Calu3 (cell line): ENCODE results near the gene SFXN1. TPM values are rescaled to one million over a fixed set of nuclear protein-coding genes. Genes with fewer than 3 reads are reported as not detected.
A peak's percentile ranks its signal among the peaks of the same experiment; 100 is the strongest.

Experiments
- BruUV-seq: library from RNA; stranded (reverse); fragments of 400-500 nt; replicated peaks from 2 replicates; lab custom pipeline; 2021; lab: Mats Ljungman, UMichigan
- CTCF ChIA-PET: fragments of 300-600 bp; sonication (Branson Sonifier 250); formaldehyde crosslinking; loops from one replicate; lab custom pipeline; 2022; ENCODE audit warnings: antibody characterized with exemption; lab: Charles Lee
- DNase-seq: peaks from one replicate; pipeline ENCODE4 v3.0.0; 2022
- H3K27ac Mint-ChIP-seq: one replicate; pipeline ENCODE4 v1.8.0; 2022; ENCODE audit warnings: mixed read lengths; ENCODE audit not compliant: unreplicated experiment
- H3K27me3 Mint-ChIP-seq: one replicate; pipeline ENCODE4 v1.8.0; 2022; ENCODE audit warnings: mixed read lengths; ENCODE audit not compliant: unreplicated experiment
- H3K36me3 Mint-ChIP-seq: one replicate; pipeline ENCODE4 v1.8.0; 2022; ENCODE audit warnings: mild to moderate bottlenecking, moderate library complexity, mixed read lengths; ENCODE audit not compliant: insufficient read depth, unreplicated experiment
- H3K4me1 Mint-ChIP-seq: one replicate; pipeline ENCODE4 v1.8.0; 2022; ENCODE audit warnings: mild to moderate bottlenecking, low read depth, mixed read lengths; ENCODE audit not compliant: unreplicated experiment
- H3K4me3 Mint-ChIP-seq: one replicate; pipeline ENCODE4 v1.8.0; 2022; ENCODE audit warnings: mild to moderate bottlenecking, low read depth, moderate library complexity, mixed read lengths; ENCODE audit not compliant: unreplicated experiment
- H3K9me3 Mint-ChIP-seq: one replicate; pipeline ENCODE4 v1.8.0; 2022; ENCODE audit warnings: low read depth, mixed read lengths; ENCODE audit not compliant: unreplicated experiment
- CTCF ChIP-seq: fragments of 200-600 bp; IDR thresholded peaks from one replicate; pipeline ENCODE4 v1.8.0; 2022; ENCODE audit warnings: antibody characterized with exemption; ENCODE audit not compliant: unreplicated experiment
- intact Hi-C: fragments of 100-400 bp; cut with micrococcal nuclease; formaldehyde crosslinking; loops from one replicate; pipeline ENCODE4 v1.10.0; 2022; ENCODE audit not compliant: unreplicated experiment
- total RNA-seq: library from RNA; stranded (reverse); gene quantifications from 2 replicates; pipeline ENCODE4 v1.2.3, GENCODE V29; 2022

The SFXN1 gene
- total RNA-seq, 1 experiment from 2014 or later: 106 TPM

GRCh38 chr5:175457466-175457865 is 20.9 kb upstream of the SFXN1 start:
- Mint-ChIP-seq H3K4me1 (no peaks in the 10 kb centered on the region), H3K9me3 (peaks cover 4% of the 10 kb centered on the region), H3K27ac (no peak overlapping the region), H3K27me3 (peaks cover 39% of the 10 kb centered on the region), H3K4me3 (no peak overlapping the region), H3K36me3 (no peaks in the 10 kb centered on the region)
- no TSS peak for BruUV-seq
- DNase-seq: no peak
- CTCF ChIA-PET: interaction anchor here (0.5 to 1.0 kb wide), 3 partner anchors 9 to 535 kb away, joined by 3 read pairs; no protein-coding TSS in a partner anchor
- intact Hi-C loops: no loop called here
- TF ChIP-seq CTCF: no peak

GRCh38 chr5:175460126-175460525 is 18.2 kb upstream of the SFXN1 start:
- no peak overlapping the region for H3K4me3 Mint-ChIP-seq
- no peaks in the 10 kb centered on the region for H3K9me3 Mint-ChIP-seq
- TF ChIP-seq CTCF: peak; percentile 37
- H3K36me3 Mint-ChIP-seq: no peaks in the 10 kb centered on the region
- no peak overlapping the region for H3K27ac Mint-ChIP-seq
- no peak for DNase-seq
- H3K27me3 Mint-ChIP-seq: peaks cover 12% of the 10 kb centered on the region
- CTCF ChIA-PET: no interaction called here
- BruUV-seq: no TSS peak
- intact Hi-C loops: loop anchor here (5.0 kb wide), 1 partner anchor 508 kb away; no protein-coding TSS in a partner anchor
- H3K4me1 Mint-ChIP-seq: no peaks in the 10 kb centered on the region

- BruUV-seq: no TSS peak
- Mint-ChIP-seq H3K27ac (no peak overlapping the region), H3K9me3 (no peaks in the 10 kb centered on the region), H3K4me3 (no peak overlapping the region), H3K27me3 (peaks cover 10% of the 10 kb centered on the region), H3K4me1 (no peaks in the 10 kb centered on the region), H3K36me3 (no peaks in the 10 kb centered on the region)
- CTCF ChIA-PET: no interaction called here
- intact Hi-C loops: loop anchor here (5.0 kb wide), 1 partner anchor 508 kb away; no protein-coding TSS in a partner anchor
- no peak for TF ChIP-seq CTCF
- no peak for DNase-seq
Observed at GRCh38 chr5:175460552-175460951, 17.8 kb upstream of the SFXN1 start.

DNA sequence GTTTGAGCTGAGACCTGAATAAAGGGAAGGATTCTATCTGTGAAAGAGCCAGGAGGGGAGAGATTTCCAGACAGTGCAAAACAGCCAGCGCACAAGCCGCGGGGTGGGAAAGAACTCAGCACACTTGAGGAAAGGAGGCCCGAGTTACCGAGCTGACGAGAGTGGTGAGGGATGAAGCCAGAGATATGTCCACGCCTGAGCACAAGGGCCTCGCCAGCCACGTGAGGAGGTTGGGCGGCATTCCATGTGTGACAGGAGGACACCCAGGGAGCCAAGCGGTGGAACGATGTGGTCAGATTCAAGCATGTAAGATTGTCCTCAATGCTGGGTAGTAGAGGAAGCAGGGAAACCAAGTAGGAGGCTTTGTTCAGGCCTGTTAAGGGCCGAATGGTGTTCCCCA is 17.0 kb upstream of the SFXN1 start:
- Mint-ChIP-seq H3K4me3 (no peak overlapping the region), H3K27me3 (peaks cover 18% of the 10 kb centered on the region), H3K4me1 (no peaks in the 10 kb centered on the region), H3K27ac (no peak overlapping the region), H3K36me3 (no peaks in the 10 kb centered on the region), H3K9me3 (no peaks in the 10 kb centered on the region)
- no peak for DNase-seq
- TF ChIP-seq CTCF: no peak
- CTCF ChIA-PET: interaction anchor here (0.6 to 0.7 kb wide), 2 partner anchors 9 to 128 kb away, joined by 4 read pairs; no protein-coding TSS in a partner anchor
- intact Hi-C loops: loop anchor here (5.0 kb wide), 1 partner anchor 509 kb away; no protein-coding TSS in a partner anchor
- BruUV-seq: no TSS peak
